Suppressor macrophage treated with lipopolysaccharide for 4 hours (primary cell): ENCODE data around the gene CYP17A1.
"Not testable (repeated sequence)": the region's sequence is repeated elsewhere in the genome, so short reads cannot be mapped to it uniquely, and the experiment has no call there.

Source experiments
- DNase-seq: peaks from one replicate; pipeline ENCODE4 v3.0.0-alpha.2; 2020

Gene CYP17A1

DNA sequence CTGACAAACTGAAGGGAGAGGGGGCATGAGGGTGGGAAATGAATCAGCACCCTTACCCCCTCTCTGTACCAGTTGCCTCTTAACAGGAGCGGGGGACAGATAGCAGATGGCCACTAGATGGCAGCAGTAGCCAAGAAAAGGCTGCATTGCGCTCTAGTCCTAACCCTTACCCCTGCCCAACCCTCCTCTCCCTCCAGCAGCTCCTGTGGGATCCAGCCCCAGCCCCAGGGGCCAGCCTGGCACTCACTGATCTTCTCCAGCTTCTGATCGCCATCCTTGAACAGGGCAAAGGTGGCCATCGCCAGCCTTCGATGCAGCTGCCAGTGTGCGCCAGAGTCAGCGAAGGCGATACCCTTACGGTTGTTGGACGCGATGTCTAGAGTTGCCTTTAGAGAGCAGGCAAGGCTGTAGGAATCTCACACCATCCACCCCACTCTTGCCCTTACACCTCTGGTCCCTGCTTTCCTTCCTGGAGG, 2.2 kb downstream of the CYP17A1 start:
- DNase-seq, result peak; percentile 91

DNA sequence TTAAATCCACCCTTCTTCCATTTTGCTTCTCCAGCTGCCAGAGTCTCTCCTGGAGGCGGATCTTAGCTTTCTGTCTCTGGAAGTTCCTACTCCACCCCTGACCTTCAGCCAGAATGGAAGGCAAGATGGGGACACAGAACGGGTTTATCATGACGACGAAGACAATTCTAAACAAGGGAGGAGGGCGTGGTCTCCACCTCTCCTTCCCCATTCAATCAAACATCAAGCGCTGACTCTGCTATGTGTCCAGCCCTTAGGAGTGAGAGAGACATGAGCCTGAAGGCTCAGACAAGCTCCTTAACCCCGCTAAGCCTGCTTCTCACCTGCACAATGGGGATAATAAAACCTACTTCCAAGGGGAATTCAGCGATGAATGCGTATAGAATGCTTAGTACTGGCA, 3.1 kb downstream of the CYP17A1 start:
- DNase-seq, result no peak

DNA sequence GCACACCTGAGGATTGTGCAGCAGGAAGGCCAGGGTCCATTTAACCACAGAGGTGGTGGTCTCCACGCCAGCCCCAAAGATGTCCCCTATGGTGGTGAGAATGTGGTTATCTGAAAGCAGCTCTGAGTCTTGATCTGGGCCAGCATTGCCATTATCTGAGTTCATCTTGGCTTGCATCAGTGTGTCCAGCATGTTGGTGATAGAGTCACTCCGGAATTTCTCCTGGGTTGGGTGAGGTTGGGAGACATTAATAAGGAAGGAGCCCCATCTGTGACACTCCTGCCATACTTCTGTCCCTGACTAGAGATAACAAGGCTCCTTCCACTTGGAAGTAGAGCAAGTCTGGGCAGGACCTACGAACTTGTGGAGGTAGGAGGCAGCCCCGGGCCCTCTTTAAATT, 4.2 kb downstream of the CYP17A1 start:
- no peak for DNase-seq

DNA sequence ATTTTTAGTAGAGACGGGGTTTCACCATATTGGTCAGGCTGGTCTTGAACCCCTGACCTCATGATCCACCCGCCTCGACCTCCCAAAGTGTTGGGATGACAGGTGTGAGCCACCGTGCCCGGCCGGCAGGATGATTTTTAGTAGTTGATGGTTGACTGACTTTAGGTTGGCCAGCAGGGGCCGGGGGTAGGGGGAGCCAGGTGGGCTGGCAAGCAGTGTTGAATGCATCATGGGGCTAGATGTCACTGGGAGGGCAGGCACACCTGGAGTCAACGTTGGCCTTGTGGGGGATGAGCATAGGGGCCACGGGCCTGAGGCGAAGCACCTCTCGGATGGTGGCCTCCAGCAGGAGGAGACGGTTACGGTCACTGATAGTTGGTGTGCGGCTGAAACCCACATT, 5.0 kb downstream of the CYP17A1 start:
- DNase-seq, result no peak

DNA sequence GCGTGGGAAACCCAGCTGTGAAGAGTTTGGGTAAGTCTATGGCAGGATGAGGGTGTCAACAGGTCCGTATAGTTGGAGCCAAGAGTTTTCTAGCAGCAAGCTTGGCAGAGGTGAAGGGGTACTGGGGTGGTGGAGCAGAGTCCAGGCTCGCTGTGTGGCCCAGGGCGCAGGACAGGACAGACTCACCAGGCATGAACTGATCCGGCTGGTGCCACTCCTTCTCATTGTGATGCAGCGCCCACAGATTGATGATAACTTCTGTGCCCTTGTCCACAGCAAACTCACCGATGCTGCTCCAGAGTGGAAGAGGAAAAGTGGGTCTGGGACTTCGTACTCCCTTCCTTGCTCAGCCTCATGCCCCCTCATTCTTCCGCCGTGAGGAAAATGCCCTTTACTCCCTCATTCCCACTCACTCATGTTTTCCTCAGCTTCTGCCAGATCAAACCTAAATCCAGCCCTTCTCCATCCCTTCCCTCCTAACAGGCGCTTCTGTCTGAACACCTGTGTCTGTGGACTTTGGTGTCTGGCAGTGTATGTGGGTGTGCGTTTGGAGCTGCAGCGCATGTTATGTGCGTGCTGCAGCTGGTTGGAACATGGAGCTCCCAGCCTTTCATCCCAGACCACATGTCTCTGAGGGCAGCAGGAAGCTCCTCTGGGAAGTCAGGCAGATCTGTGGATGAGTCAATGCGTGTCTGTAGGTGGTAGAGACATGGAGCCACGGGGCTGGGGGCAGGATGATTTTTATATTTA, 5.7 kb downstream of the CYP17A1 start:
- DNase-seq, result no peak

DNA sequence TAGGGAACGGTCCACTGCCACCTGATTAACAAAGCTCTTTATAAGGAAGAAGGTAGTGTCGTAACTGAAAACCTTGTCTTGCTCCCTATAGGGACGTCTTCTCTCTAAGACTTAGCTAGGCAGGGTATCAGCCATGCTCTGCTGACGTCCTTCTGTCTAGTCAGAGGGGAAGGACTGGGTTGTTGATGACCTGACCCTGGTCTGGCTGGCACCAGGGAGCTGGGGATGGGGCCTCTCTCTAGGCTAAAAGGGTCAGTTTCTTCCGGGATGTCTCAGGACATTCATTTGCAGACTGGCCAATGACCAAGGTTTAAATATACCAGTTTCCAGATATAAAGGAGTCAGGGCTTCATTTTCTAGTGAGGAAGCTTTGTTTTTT, 9.6 kb downstream of the CYP17A1 start:
- DNase-seq, result no peak

DNA sequence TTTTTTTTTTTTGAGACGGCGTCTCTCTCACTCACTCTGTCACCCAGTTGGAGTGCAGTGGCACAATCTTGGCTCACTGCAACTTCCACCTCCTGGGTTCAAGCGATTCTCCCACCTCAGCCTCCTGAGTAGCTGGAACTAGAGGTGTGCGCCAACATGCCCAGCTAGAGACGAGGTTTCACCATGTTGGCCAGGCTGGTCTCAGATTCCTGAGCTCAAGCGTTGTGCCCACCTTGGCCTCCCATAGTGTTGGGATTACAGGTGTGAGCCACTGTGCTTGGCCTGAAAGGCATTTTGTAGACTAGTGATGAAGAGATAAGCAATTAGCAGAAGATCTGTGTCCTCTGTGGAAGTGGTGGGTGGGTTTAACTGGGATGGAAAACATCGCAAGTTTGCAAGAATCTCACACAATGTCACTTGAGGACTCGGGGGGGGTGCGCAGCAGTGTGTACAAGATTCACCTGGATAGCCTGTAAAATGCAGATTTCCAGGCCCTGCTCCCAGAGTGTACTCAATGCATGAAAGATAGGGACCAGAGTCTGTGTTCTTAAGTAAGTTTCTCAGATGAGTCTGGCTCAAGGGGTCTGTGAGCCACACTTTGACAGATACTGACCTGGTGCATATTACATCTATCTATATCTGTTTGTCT, 10.9 kb downstream of the CYP17A1 start:
- no peak for DNase-seq

DNA sequence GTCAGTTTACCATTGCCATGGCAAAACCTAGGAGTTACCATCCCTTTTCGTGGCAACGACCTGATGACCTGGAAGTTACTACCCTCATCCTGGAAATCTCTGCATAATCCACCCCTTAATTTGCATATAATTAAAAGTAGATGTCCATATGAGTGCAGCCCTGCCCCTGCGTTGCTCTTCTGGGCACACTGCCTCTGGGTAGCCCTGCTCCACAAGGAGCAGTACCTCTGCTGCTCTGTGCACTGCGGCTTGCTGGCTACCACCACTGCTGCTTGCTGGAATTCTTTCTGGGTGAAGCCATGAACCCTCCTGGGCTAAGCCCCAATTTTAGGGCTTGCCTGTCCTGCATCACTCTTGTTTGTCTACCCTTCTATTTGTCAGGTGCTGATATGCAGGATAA, 12.5 kb downstream of the CYP17A1 start:
- no peak for DNase-seq

DNA sequence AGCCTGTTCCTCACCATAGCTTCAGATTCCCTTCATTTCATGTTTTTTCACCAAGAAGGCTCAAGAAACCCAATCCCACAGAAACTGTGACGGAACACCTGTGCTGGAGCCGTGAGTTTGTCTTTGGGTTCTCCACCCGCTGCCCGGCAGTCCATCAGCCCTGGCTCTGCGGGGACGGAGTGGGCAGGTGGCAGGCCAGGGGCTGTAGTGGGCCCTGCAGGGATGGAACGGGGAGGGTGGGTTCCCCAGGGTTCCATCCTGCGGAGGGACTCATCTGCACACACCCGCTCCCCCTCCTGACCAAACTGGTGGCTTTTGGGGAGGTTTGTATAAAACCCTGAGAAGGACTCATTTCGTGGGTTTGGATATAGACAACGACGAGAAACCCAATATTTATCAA, 15.0 kb downstream of the CYP17A1 start:
- no peak for DNase-seq

DNA sequence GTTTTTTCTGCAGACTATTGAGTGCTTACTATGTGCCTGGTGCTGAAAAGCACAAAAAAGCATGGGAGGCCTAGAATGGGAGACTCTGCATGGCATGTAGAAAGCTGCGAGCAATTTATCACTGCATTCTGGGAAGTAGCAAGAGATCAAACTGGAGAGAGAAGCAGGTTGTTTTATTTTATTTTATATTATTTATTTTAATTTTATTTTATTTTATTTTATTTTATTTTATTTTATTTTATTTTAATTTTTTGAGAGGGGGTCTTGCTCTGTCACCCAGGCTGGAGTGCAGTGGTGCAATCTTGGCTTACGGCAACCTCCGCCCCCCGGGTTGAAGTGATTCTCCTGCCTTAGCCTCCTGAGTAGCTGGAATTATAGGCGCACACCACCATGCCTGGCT, 17.2 kb downstream of the CYP17A1 start:
- DNase-seq, result not testable (repeated sequence)

DNA sequence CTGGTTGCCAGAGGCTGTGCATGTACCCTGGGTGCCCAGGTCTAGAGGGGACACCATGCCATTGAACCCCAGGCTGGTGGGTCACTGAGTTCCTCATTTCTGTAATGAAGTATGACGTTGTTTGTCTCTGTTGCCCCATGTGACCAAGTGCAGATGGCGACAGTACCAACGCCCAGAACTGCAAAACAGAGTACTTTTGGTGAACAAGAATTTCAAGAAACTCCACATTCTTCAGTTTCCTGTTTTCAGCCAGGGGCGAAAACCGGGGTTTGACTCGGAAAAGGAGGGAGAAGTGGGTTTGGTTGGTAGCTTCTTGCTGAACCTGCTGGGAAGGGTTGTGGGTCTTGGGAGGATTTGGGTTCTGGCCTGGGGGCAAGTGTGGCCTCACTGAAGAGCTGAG, 18.2 kb downstream of the CYP17A1 start:
- DNase-seq, result peak; percentile 65

DNA sequence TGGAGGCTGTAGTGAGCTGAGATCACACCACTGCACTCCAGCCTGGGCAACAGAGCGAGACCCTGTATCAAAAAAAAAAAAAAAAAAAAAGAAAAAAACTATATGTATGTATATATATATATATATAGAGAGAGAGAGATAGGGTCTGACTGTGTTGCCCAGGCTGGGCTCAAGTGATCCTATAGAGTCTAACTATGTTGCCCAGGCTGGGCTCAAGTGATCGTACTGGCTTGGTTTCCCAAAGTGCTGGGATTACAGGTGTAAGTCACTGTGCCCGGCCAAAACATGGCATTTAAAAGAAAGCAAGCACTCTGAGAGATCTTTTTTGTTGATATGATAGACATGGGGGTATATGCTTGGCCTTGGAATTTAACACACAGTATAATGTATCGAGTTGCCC, 20.0 kb downstream of the CYP17A1 start:
- DNase-seq, result no peak

DNA sequence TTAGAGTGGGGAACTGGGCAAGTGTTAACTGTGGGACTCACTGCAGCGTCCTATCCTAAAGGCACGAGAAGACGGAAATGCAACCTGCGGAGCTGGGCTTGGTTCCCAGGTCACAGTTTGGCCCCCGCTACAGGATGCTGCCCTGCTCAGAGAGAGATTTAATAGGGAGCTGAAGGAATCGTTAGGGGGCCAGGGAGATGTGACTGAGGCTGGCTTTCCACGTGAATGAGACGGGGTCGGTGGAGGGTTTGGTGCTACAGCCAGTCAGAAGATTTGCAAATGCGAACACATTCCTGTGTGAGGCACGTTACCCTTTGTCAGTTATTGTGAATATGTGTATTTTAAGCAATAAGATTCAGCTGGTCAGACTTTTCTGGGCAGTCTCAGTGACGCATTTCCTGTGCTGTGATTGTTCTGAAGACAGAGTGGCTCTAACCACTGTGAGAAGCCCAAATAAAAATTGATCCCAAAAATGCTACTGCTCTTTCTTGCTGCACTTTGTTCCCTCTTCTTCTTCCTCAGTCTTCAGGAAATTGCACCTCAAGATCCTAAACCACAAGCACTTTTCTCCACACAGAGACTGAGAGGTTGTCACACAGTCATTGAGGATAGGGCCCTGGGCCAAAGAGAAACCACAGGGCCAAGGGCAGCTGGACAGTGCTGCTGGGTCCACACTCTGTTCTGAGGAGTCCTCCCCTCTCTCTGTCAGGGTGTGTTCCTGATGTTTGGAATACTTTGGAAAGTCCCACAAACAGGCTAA, 21.2 kb downstream of the CYP17A1 start:
- DNase-seq, result peak; percentile 85

DNA sequence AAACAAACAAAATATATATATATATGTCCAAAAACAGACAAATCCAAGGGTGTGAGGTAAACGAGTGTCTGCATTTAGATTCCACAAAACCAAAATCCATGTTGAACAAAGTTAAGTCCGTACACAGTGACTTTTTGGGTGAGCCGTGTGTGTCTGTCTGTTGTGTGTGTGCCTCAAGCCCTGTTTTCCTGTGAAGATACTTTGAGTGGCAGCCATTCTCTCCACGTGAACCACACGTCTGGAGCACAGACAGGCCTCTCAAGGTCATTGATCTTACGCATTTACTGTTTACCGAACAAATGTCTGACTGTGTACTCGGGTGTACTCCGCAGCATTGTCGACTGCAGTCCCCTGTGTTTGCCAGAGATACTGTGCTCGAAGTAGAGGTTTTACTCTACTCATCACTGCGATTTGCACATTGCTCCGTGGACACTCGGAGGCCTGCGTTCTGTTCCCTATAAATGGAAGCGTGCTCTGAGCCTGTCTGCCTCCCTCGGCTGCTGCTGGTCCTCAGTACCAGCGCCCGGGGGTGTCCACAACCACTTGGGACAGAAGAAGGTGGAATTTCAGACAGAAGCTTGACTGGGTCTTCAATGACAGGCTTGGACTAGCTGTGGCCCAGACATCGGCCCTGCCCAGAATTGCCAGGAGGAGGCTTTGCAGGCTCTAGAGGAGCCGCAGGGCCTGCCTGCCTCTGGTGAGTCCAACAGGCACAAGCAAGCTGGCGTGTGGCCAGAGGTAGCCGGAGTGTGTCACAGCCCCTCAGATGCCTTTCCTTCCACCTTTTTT, 22.1 kb downstream of the CYP17A1 start:
- DNase-seq, result peak; percentile 37

DNA sequence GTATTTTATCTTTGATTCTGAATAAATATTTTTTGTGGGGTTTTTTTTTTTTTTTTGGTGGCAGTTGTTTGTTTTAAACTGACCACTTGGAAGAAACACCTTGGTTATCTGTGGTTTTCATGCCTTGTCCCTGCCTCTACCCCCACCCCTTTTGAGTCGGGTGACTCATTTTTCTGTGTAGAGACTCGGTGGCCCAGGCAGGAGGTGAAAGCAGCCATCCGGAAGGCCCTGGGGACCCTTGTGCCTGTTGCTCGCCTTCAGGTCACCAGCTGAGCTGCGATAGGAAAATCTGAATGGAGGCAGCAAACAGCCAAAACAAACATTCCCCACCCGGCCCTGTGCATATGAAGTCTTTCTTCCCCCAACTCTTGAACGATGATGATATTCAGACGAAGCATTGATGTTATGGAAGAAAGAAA, 22.8 kb downstream of the CYP17A1 start:
- DNase-seq, result no peak

DNA sequence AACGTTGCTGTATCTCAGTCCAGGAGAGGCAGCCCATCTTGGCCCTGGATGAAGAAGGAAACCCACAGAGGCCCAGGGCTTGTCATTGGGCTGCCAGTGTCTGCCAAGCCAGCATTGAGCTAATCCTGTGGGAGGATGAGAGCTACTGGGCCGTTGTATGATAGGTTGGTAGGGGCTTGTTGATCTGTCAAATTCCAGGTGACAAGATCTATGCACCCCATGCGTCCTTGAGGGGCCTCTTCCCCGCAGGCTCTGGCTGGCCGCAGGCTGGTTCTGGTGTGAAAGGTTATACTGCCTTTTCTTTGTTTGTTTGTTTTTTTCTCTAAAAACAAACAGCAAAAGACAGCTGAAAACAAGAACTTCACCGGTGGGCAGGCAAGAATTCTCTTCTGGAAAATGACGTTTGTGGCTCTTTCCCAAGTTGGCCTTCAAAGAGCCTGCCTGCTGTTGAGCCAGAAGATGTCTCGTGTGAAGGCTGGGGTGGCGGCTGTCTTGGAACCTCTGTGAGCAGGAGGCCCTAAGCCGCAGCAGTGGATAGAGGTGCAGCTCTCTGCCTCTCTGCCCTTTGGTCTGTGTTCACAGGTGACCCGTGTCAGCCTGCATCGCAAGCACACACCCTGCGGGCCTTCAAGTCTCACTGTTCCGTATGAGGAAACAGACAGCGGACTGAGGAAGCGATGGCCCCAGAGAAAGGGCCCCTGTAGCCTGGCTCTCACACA, 23.3 kb downstream of the CYP17A1 start:
- no peak for DNase-seq

DNA sequence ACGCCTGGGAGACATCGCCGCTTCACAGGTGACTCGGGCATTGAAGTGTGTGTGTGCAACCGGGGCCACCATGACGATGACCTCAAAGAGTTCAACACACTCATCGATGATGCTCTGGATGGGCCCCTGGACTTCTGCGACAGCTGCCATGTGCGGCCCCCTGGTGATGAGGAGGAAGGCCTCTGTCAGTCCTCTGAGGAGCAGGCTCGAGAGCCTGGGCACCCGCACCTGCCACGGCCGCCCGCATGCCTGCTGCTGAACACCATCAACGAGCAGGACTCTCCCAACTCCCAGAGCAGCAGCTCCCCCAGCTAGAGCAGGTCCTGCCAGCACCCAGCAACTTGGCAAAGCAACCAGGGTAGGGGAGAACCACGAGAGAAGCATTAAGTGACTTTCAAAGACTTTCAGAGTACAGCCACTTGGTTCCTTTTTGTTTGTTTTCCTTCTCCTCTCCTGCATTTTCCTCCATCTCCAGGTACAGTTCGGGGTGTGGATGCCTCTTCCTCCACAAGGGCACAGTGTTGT, 24.1 kb downstream of the CYP17A1 start:
- DNase-seq, result no peak

DNA sequence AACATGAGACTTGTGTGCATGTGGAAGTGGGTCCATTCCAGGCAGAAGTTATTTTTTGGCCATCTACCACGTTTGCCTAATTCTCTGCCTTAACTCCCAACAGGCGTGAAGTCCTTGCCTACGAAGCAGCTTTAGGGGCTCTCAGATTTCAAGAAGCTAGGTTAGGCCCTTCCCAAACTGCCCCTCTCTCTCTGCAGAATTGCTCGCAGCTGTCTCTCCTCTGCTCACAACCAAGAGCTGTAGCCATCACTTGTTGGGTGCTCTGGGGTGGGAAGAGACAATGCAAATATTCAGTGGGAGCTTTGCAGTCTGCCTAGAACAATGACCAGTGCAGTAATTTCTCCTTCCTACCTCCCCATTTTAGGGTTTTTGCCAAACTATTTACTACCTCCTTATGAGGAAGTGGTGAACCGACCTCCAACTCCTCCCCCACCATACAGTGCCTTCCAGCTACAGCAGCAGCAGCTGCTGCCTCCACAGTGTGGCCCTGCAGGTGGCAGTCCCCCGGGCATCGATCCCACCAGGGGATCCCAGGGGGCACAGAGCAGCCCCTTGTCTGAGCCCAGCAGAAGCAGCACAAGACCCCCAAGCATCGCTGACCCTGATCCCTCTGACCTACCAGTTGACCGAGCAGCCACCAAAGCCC, 24.9 kb downstream of the CYP17A1 start:
- peak; percentile 39 for DNase-seq

DNA sequence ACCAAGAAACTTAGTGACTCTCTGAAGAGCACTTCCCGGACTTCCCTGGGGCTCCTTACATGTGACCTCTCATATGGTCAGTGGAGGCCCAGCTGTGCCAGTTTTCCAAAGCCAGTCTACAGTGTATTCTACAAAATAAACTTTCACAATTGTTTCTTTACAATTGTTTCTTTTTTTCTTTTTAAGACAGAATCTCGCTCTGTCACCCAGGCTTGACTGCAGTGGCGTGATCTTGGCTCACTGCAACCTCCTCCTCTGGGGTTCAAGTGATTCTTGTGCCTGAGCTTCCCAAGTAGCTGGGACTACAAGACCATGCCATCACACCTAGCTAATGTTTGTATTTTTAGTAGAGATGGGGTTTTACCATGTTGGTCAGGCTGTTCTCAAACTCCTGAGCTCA, 25.9 kb downstream of the CYP17A1 start:
- DNase-seq, result no peak

DNA sequence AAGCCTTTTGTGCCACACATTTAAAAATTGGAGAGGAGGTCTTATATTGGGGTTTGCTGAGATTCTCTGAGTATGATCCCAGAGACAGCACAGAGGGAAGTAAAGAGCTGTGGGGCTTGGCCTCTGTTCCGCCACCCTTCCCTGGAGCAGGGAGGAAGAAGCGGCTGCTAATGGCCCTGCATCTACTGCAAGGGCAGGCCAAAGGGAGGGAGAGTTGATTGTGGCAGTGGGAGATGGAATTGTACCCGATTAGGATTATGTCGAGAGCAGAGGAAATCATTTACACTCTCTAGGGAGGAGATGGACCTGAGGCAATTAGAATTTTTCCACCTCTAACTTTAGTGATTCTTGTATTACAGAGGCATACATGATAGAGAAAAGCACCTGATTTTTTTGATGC, 28.8 kb downstream of the CYP17A1 start:
- no peak for DNase-seq

DNA sequence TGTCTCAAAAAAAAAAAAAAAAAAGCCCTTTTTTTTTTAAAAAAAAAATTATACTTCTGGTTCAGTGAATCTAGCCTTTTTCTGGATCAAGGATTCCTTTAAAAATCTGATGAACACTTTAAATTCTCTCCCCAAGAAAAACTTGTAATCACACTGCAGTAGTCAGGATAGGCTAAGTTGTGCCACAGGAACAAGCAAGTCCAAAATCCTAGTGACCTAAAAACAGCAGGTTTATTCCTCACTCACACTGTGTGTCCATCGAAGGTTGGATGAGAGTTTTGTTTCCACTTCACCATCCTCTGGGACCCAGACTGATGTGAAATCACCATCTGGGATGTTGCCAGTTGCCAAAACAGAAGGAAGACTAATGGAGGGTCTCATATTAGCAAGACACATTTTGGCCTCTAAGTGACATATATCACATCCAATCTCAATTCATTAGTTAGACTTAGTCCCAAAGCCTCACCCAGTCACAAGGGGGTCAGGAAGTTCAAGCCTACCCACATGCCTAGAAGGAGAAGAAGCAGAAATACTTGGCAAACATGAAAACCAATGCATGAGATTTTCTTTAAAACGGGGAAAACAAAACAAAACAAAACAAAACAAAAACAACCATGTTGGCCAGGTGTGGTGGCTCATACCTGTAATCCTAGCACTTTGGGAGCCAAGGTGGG, 32.7 kb downstream of the CYP17A1 start:
- peak; percentile 31 for DNase-seq
